Brain microvascular endothelial cell (primary cell): ENCODE measurements around the gene LETM1.

Experiments used
- DNase-seq: peaks from one replicate; pipeline ENCODE4 v3.0.0-alpha.2; 2020
- H3K27ac ChIP-seq: fragments of 250-450 bp; sonication (Bioruptor Pico); 2 replicates; pipeline ENCODE4 v1.5.1; 2020; ENCODE audit warnings: mild to moderate bottlenecking, moderate library complexity
- H3K27me3 ChIP-seq: fragments of 250-450 bp; sonication (Bioruptor Pico); replicated peaks from 2 replicates; pipeline ENCODE4 v1.5.1; 2020; ENCODE audit warnings: mild to moderate bottlenecking
- H3K36me3 ChIP-seq: fragments of 250-450 bp; sonication (Bioruptor Pico); replicated peaks from 2 replicates; pipeline ENCODE4 v1.5.1; 2020; ENCODE audit warnings: mild to moderate bottlenecking
- H3K4me3 ChIP-seq: 2 replicates; pipeline ENCODE4 v1.5.1; 2011; ENCODE audit warnings: low read depth, mild to moderate bottlenecking, control low read depth, low read length, moderate library complexity
- in situ Hi-C: cut with HindIII; loops from 2 replicates; pipeline ENCODE4 v1.10.0; 2017; ENCODE audit warnings: low sequenced_read_pairs, low pct_ligation_motif_present
- TF ChIP-seq, protein P1 (sequence below): IDR thresholded peaks from 2 replicates; pipeline ENCODE4 v1.5.1; 2011; ENCODE audit warnings: low read depth, mild to moderate bottlenecking, moderate library complexity, low read length, control low read depth, inconsistent platforms; ENCODE audit errors: missing control alignments

Gene LETM1

DNA sequence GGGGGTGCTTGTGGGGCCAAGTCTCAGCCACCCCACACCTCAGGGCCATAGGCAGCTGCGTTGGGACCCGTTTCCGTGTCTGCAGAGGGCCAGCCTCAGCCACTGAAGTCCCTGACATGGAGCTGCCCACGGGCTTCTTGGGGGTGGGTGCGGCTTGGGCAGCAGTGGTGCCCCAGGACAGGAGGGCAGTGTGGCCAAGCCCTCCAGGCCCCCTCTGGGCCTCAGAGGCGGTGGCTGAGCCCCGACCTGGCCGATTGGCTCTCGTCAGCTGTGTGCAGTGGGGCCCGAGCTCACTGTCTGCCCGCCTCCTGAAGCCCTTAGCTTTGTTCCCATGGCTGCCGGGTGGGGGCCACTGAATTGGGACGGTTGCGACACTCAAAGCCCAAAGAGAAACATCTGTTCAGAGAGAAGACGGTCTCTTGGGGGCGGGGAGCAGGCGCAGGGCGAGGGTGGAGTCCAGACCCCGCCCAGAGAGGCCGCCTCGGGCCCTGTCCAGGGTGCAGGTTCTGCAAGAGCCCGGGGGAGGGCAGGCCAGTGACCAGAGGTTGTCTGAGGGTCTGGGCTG, 53.7 kb downstream of the LETM1 start:
- TF ChIP-seq, protein P1, sequence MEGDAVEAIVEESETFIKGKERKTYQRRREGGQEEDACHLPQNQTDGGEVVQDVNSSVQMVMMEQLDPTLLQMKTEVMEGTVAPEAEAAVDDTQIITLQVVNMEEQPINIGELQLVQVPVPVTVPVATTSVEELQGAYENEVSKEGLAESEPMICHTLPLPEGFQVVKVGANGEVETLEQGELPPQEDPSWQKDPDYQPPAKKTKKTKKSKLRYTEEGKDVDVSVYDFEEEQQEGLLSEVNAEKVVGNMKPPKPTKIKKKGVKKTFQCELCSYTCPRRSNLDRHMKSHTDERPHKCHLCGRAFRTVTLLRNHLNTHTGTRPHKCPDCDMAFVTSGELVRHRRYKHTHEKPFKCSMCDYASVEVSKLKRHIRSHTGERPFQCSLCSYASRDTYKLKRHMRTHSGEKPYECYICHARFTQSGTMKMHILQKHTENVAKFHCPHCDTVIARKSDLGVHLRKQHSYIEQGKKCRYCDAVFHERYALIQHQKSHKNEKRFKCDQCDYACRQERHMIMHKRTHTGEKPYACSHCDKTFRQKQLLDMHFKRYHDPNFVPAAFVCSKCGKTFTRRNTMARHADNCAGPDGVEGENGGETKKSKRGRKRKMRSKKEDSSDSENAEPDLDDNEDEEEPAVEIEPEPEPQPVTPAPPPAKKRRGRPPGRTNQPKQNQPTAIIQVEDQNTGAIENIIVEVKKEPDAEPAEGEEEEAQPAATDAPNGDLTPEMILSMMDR, result no peak
- Histone ChIP-seq H3K36me3 (no peaks in the 10 kb centered on the region), H3K4me3 (no peak overlapping the region), H3K27me3 (no peaks in the 10 kb centered on the region), H3K27ac (no peak overlapping the region)
- in situ Hi-C loops, result no loop called here
- no peak for DNase-seq

DNA sequence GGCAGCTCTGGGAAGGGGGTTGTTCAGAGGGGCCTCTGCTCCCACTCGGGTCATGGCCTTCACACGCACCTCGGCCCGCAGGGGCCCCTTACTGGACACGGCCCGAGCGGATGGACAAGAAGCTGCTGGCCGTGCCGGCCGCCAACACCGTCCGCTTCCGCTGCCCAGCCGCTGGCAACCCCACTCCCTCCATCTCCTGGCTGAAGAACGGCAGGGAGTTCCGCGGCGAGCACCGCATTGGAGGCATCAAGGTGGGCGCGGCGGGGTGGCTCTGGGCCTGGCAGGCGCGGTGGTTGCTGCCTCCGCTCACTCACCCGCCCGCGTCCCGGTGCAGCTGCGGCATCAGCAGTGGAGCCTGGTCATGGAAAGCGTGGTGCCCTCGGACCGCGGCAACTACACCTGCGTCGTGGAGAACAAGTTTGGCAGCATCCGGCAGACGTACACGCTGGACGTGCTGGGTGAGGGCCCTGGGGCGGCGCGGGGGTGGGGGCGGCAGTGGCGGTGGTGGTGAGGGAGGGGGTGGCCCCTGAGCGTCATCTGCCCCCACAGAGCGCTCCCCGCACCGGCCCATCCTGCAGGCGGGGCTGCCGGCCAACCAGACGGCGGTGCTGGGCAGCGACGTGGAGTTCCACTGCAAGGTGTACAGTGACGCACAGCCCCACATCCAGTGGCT, 54.5 kb downstream of the LETM1 start:
- no peak for DNase-seq
- in situ Hi-C loops, result no loop called here
- TF ChIP-seq, protein P1, result no peak
- H3K4me3 ChIP-seq, result no peak overlapping the region
- no peaks in the 10 kb centered on the region for H3K36me3 ChIP-seq
- H3K27ac ChIP-seq, result no peak overlapping the region
- H3K27me3 ChIP-seq, result no peaks in the 10 kb centered on the region

DNA sequence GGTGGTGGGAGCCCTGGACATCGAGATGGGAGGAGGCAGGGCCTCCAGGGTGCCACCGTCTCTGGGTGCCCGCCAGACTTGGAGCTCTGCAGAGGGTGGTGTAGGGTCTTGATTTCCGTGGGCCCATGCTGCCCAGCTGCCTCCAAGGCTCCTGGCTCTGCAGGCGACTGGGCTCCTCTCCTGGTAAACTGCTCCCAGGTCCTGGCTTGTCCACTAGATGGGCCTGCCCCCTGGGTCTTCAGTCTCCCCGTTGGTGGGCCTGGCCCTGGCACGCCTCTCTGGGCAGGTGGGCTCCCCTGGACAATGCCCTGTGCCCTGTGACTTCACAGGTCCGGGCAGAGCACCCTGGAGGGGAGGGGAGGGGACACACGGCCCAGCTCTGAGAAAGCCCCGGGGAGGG, 55.2 kb downstream of the LETM1 start:
- in situ Hi-C loops, result no loop called here
- peaks cover 4% of the 10 kb centered on the region for H3K27me3 ChIP-seq
- DNase-seq, result no peak
- no peaks in the 10 kb centered on the region for H3K36me3 ChIP-seq
- no peak overlapping the region for H3K27ac ChIP-seq
- H3K4me3 ChIP-seq, result no peak overlapping the region
- TF ChIP-seq, protein P1, result no peak

DNA sequence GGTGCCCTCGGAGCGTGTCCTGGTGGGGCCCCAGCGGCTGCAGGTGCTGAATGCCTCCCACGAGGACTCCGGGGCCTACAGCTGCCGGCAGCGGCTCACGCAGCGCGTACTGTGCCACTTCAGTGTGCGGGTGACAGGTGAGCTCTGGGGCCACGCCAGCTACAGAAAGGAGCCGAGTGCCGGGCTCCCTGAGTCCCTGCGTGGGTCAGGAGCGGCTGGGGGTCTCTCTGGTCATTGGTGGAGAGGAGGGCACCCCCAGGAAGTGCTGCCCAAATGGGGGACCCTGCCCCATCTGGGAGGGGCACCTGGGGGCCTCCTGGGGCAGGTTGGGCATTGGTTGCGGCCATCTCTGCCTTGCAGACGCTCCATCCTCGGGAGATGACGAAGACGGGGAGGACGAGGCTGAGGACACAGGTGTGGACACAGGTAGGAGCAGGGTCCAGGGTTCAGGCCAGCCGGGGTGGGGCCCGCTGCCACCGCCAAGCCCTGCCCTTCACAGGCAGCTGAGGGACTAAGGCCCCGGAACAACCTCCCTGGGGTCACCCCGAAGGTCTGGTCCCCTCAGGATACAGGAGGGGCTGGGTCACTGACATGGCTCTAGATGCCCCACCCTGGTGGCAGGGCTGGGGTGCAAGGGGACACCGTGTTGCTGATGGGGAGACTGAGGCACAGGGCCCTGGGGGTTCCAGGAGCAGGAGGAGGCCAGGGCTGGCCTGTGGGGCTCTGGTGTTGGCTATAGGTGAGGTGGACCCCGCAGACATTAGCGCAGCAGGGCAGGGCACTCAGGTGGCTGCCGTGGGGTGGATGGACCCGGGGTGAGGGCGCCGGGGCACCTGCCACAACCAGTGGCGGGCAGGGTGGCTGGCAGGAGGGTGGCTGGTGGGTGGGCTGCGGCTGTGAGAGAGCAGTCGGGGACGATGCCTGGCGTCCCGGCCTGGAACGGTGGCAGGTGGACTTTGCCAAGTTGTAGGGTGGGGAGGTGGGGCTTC, 56.3 kb downstream of the LETM1 start:
- Histone ChIP-seq H3K27ac (no peak overlapping the region), H3K36me3 (no peaks in the 10 kb centered on the region), H3K27me3 (peaks cover 13% of the 10 kb centered on the region), H3K4me3 (no peak overlapping the region)
- TF ChIP-seq, protein P1, result no peak
- in situ Hi-C loops, result no loop called here
- DNase-seq, result no peak

DNA sequence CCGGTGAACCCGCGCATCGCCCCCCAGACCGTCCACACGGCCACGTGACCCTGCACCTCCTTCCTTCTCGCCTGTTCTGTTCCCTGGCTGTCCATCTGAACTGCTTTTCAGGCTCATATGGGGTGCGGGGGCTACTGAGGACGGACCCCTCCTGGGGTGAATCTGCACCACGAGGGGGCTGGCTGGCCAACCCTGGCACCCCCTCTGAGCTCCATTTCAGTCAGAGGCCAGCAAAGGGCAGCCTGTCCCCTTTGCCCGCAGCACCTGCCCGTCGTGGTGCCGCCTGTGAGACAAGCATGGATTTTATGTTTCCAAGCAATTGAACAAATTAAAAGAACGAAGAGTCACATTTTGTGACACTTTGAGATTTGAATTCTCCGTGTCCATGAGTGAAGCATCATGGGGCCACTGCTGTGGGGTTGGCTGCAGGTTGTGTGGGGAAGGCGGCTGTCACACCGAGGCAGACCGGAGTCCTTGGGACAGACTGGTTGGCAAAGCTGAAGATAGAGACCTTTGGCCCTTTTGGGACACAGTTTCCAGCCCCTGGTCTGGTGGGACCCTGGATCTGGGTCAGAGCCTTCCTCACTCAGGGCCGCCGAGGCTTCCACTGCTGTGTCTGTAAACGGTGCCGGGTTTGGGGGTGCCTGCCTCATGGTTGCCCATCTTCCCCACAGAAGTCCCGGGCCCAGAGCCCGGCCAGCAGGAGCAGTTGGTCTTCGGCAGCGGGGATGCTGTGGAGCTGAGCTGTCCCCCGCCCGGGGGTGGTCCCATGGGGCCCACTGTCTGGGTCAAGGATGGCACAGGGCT, 57.2 kb downstream of the LETM1 start:
- peaks cover 21% of the 10 kb centered on the region for H3K27me3 ChIP-seq
- H3K4me3 ChIP-seq, result no peak overlapping the region
- no peaks in the 10 kb centered on the region for H3K36me3 ChIP-seq
- in situ Hi-C loops, result no loop called here
- H3K27ac ChIP-seq, result no peak overlapping the region
- DNase-seq, result no peak
- TF ChIP-seq, protein P1, result no peak
